ENCODE measurements around the gene CCT2.

DNA sequence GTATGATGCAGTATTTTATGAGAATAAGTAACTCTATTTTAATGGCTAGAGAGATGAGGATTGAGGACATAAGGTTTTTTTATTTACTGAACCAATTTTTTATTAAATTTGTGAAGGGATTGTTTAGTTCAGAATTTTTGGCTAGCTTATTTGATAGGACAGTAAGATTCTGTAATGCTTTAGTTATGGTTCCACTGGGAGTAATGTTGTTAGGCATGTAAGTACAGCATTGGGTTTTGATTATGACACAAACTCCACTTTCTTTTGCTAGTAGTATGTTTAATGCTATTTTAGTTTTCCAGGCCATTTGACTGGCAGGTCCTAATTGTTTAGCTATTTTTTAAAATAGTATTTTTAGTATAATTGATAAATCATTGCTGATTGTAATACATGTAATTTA is 59.3 kb downstream of the CCT2 start:
- TF ChIP-seq POLR2AphosphoS5 (IDR thresholded peaks at IDR 0.05) (no peak), CTCF (IDR thresholded peaks at IDR 0.05) (no peak), POLR2A (IDR thresholded peaks at IDR 0.05) (no peak)

Data from stomach (tissue), 4 donors.